Caco-2 (cell line): ENCODE results near the gene RPGRIP1. TPM values are rescaled to one million over a fixed set of nuclear protein-coding genes. Genes with fewer than 3 reads are reported as not detected.
A peak's percentile ranks its signal among the peaks of the same experiment; 100 is the strongest.

Experiments
- BruUV-seq: library from RNA; stranded (reverse); fragments of 400-500 nt; replicated peaks from 2 replicates; lab custom pipeline; 2021; lab: Mats Ljungman, UMichigan
- CTCF ChIA-PET: fragments of 300-600 bp; sonication (Branson Sonifier 250); formaldehyde crosslinking; loops from one replicate; lab custom pipeline; 2022; ENCODE audit warnings: antibody characterized with exemption; lab: Charles Lee
- POLR2A ChIA-PET: fragments of 300-600 bp; sonication (Branson Sonifier 250); formaldehyde crosslinking; loops from one replicate; lab custom pipeline; 2022; ENCODE audit warnings: antibody characterized with exemption; lab: Charles Lee
- DNase-seq, 2 experiments: peaks; one replicate each; pipeline versions ENCODE4 v3.0.0 to v3.0.0-alpha.2; 2020 to 2022
- H3K27me3 ChIP-seq: replicated peaks from 2 replicates; pipeline ENCODE4 v1.6.0; 2011; ENCODE audit warnings: low read length; ENCODE audit not compliant: control insufficient read depth, insufficient read depth
- H3K36me3 ChIP-seq: 2 replicates; pipeline ENCODE4 v1.5.1; 2011; ENCODE audit warnings: low read length; ENCODE audit not compliant: control insufficient read depth, insufficient read depth
- H3K4me1 ChIP-seq: fragments of 250-450 bp; sonication (Bioruptor Pico); 2 replicates; pipeline ENCODE4 v1.5.1; 2020; ENCODE audit warnings: mild to moderate bottlenecking
- H3K4me3 ChIP-seq: 2 replicates; pipeline ENCODE4 v1.5.1; 2011; ENCODE audit warnings: low read depth, mild to moderate bottlenecking, control low read depth, low read length
- H3K9me3 ChIP-seq: fragments of 250-450 bp; sonication (Bioruptor Pico); 2 replicates; pipeline ENCODE4 v1.5.1; 2020; ENCODE audit warnings: mild to moderate bottlenecking, moderate library complexity
- H3K27ac Mint-ChIP-seq: one replicate; pipeline ENCODE4 v1.8.0; 2022; ENCODE audit warnings: mixed read lengths; ENCODE audit not compliant: unreplicated experiment
- H3K27me3 Mint-ChIP-seq: one replicate; pipeline ENCODE4 v1.8.0; 2022; ENCODE audit warnings: mixed read lengths; ENCODE audit not compliant: insufficient read depth, unreplicated experiment
- H3K36me3 Mint-ChIP-seq: one replicate; pipeline ENCODE4 v1.8.0; 2022; ENCODE audit warnings: mild to moderate bottlenecking, mixed read lengths; ENCODE audit not compliant: insufficient read depth, unreplicated experiment
- H3K4me1 Mint-ChIP-seq: one replicate; pipeline ENCODE4 v1.8.0; 2022; ENCODE audit warnings: low read depth, mixed read lengths; ENCODE audit not compliant: unreplicated experiment
- H3K4me3 Mint-ChIP-seq: one replicate; pipeline ENCODE4 v1.8.0; 2022; ENCODE audit warnings: mild to moderate bottlenecking, moderate library complexity, mixed read lengths; ENCODE audit not compliant: unreplicated experiment
- H3K9me3 Mint-ChIP-seq: one replicate; pipeline ENCODE4 v1.8.0; 2022; ENCODE audit warnings: mixed read lengths; ENCODE audit not compliant: unreplicated experiment
- intact Hi-C: fragments of 100-400 bp; cut with micrococcal nuclease; formaldehyde crosslinking; loops from one replicate; pipeline ENCODE4 v1.10.0; 2022; ENCODE audit not compliant: unreplicated experiment
- total RNA-seq: library from RNA; stranded (reverse); gene quantifications from 2 replicates; pipeline ENCODE4 v1.2.3, GENCODE V29; 2022
- TF ChIP-seq, protein P1 (sequence below), 2 experiments: fragments of 200-600 bp in 1 of 2; IDR thresholded peaks; 1 replicate in 1 of 2; 2 replicates in 1 of 2; pipeline versions ENCODE4 v1.5.1 to v1.8.0; 2011 to 2022; ENCODE audit warnings: antibody characterized with exemption in 1 of 2, control low read depth in 1 of 2, inconsistent platforms in 1 of 2, low read depth in 1 of 2, low read length in 1 of 2, mild to moderate bottlenecking in 1 of 2, moderate library complexity in 1 of 2; ENCODE audit not compliant: insufficient read depth in 1 of 2, severe bottlenecking in 1 of 2, unreplicated experiment in 1 of 2

RPGRIP1 gene
- total RNA-seq, 1 experiment from 2014 or later = not detected

DNA sequence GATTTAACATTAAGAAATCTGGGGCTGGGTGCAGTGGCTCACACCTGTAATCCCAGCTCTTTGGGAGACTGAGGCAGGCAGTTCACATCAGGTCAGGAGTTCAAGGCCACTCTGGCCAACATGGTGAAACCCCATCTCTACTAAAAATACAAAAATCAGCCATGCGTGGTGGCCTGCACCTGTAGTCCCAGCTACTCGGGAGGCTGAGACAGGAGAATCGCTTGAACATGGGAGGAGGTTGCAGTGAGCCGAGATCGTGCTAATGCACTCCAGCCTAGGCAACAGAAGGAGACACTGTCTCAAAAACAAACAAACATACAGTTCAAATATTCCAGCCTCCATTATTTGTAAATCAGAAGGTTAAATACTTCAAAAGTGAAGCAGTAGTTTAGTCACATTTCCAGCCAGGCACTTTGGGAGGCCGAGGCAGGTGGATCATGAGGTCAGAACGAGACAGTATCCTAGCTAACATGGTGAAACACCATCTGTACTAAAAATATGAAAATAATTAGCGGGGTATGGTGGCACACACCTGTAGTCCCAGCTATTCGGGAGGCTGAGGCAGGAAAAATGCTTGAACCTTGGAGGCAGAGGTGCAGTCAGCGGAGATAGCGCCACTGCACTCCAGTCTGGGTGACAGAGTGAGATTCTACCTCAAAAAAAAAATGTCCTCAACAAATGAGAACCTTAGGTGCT, 40.9 kb upstream of the RPGRIP1 start:
- ChIA-PET POLR2A (no interaction called here), CTCF (no interaction called here)
- TF ChIP-seq, protein P1, sequence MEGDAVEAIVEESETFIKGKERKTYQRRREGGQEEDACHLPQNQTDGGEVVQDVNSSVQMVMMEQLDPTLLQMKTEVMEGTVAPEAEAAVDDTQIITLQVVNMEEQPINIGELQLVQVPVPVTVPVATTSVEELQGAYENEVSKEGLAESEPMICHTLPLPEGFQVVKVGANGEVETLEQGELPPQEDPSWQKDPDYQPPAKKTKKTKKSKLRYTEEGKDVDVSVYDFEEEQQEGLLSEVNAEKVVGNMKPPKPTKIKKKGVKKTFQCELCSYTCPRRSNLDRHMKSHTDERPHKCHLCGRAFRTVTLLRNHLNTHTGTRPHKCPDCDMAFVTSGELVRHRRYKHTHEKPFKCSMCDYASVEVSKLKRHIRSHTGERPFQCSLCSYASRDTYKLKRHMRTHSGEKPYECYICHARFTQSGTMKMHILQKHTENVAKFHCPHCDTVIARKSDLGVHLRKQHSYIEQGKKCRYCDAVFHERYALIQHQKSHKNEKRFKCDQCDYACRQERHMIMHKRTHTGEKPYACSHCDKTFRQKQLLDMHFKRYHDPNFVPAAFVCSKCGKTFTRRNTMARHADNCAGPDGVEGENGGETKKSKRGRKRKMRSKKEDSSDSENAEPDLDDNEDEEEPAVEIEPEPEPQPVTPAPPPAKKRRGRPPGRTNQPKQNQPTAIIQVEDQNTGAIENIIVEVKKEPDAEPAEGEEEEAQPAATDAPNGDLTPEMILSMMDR (IDR thresholded peaks at IDR 0.05; ENCODE audit: insufficient read depth in 1 of 2, low read depth in 1 of 2, low read length in 1 of 2, severe bottlenecking in 1 of 2, unreplicated experiment in 1 of 2) = no peak
- no peak overlapping the region for H3K4me3 Mint-ChIP-seq
- intact Hi-C loops = loop anchor here (10.0 kb wide), 1 partner anchor 146 kb away; the partner anchor contains the start of gene SUPT16H
- H3K27ac Mint-ChIP-seq = no peak overlapping the region
- no peak overlapping the region for H3K4me3 ChIP-seq
- H3K36me3 Mint-ChIP-seq = peaks cover 94% of the 10 kb centered on the region
- H3K4me1 ChIP-seq = no peaks in the 10 kb centered on the region; the same call in 1 of the 2 replicates
- H3K27me3 ChIP-seq = no peaks in the 10 kb centered on the region
- H3K36me3 ChIP-seq = peaks cover 1% of the 10 kb centered on the region; the same call in 1 of the 2 replicates
- DNase-seq = no peak
- peaks cover 6% of the 10 kb centered on the region for H3K4me1 Mint-ChIP-seq
- no peaks in the 10 kb centered on the region for H3K9me3 ChIP-seq
- BruUV-seq = no TSS peak
- H3K9me3 Mint-ChIP-seq = no peaks in the 10 kb centered on the region
- no peaks in the 10 kb centered on the region for H3K27me3 Mint-ChIP-seq

DNA sequence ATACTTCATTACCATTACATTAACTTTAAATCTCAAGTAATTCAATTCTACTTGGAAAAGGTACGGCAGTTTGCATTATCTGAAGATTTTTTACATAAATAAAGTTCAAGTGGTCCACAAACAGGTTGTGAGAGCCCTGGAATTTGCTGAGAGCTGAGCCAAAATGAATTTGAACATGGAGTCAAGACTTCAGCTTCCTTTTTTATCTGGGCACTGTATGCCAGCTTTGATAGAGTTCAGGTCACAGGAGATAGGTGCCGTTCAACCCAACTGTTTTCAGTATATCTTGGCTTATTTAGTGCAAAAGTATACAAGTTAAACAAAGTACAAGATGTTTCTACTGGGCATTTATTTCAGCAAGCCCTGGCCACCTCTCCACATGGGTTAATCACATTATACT, 39.5 kb upstream of the RPGRIP1 start:
- no peak overlapping the region for H3K27ac Mint-ChIP-seq
- Histone ChIP-seq H3K36me3 (peaks cover 1% of the 10 kb centered on the region; the same call in 1 of the 2 replicates), H3K4me3 (no peak overlapping the region), H3K27me3 (no peaks in the 10 kb centered on the region), H3K9me3 (no peaks in the 10 kb centered on the region), H3K4me1 (no peaks in the 10 kb centered on the region; the same call in 1 of the 2 replicates)
- ChIA-PET CTCF (no interaction called here), POLR2A (no interaction called here)
- no peaks in the 10 kb centered on the region for H3K4me1 Mint-ChIP-seq
- peaks cover 94% of the 10 kb centered on the region for H3K36me3 Mint-ChIP-seq
- TF ChIP-seq, protein P1 (IDR thresholded peaks at IDR 0.05; ENCODE audit: insufficient read depth in 1 of 2, low read depth in 1 of 2, low read length in 1 of 2, severe bottlenecking in 1 of 2, unreplicated experiment in 1 of 2) = no peak
- BruUV-seq = no TSS peak
- intact Hi-C loops = no loop called here
- H3K4me3 Mint-ChIP-seq = no peak overlapping the region
- no peak for DNase-seq
- no peaks in the 10 kb centered on the region for H3K9me3 Mint-ChIP-seq
- no peaks in the 10 kb centered on the region for H3K27me3 Mint-ChIP-seq

DNA sequence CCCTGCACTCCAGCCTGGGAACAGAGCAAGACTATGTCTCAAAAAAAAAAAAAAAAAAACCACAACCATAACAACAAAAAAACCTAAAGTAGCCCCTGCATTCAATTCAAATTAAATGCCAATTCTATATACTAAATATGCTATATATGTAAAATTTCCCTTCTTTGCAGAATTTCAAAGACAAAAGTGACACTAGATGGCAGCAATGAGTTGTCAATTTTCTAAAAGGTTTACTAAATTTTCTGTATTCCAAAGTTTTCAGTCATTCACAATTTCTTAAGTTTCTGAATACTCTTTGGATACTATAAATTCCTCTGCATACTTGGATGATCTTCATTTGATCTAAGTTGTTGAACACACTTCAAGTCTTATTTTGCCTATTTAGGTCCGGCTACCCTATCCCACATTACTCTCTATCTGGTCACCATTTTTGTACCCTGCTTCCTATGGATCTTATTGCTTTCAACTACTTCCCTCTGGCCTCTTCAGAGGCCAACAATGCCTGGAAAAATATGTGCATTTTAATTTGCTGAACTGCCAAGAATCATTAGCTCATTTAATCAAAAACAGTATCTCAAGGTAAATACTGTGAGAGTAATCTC, 38.6 kb upstream of the RPGRIP1 start:
- Histone ChIP-seq H3K4me1 (no peaks in the 10 kb centered on the region; the same call in 1 of the 2 replicates), H3K27me3 (no peaks in the 10 kb centered on the region)
- TF ChIP-seq, protein P1 (IDR thresholded peaks at IDR 0.05; ENCODE audit: insufficient read depth in 1 of 2, low read depth in 1 of 2, low read length in 1 of 2, severe bottlenecking in 1 of 2, unreplicated experiment in 1 of 2) = peak; percentile 21 to 44

More for the DNA sequence above, 38.6 kb upstream of the RPGRIP1 start:
- Mint-ChIP-seq H3K4me1 (no peaks in the 10 kb centered on the region), H3K27ac (no peak overlapping the region), H3K36me3 (peaks cover 97% of the 10 kb centered on the region), H3K4me3 (no peak overlapping the region), H3K9me3 (no peaks in the 10 kb centered on the region), H3K27me3 (no peaks in the 10 kb centered on the region)
- no peak overlapping the region for H3K4me3 ChIP-seq
- H3K36me3 ChIP-seq = peaks cover 1% of the 10 kb centered on the region; the same call in 1 of the 2 replicates
- H3K9me3 ChIP-seq = no peaks in the 10 kb centered on the region
- CTCF ChIA-PET = no interaction called here
- DNase-seq = no peak
- BruUV-seq = no TSS peak
- intact Hi-C loops = no loop called here
- POLR2A ChIA-PET = interaction anchor here (0.6 kb wide), 1 partner anchor 73 kb away, joined by 3 read pairs; no protein-coding TSS in a partner anchor
